ENCODE data around the gene LRP1.

The LRP1 gene

DNA sequence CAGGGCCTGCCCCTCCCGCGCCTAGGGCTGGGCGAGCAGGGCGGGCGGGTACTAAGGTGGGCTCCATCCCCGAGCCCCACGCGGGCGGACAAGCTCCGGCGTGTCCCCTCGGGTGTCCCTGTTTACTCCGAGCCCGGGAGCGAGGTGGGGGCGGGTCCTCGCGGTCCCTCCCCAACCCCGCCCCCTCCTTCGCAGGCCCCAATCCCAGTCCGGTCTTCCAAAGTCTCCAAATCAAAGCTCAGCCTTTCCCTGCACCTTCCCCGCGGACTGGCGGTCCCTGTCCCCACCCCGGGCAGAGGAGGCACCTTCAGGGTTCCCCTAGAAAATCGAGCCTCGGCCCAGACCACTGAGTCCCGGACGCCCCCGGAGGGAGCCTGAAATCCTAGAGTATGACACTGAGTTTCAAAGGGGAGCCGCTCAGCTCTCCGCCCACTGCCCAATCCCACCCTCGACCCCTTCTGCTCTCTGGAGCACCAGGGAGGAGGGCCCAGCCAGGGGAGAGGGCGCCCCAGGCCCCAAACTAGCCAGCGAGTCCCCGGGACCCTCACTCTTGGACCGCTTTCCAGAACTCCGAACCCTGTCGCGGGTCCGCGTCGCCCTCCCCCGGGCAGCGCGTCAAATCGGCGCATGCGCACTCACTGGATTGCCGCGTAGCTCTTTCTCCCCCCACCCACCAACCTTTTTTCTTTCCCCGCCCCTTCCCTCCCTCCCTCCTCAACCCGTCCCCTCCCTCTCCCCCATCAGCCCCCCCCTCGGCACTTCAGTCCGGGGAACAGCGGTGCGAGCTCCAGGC lies at the start of gene LRP1:
TSS of gene LRP1 (plus strand) at position 758 of the 793 bp plus-strand sequence. CDS start 482 bp downstream, outside the sequence.
- DNase-seq (ENCODE audit: low spot score): peak; percentile 70
- H3K27me3 Mint-ChIP-seq (ENCODE audit: low read depth): peaks cover 51% of the 10 kb centered on the region
- peaks cover 17% of the 10 kb centered on the region for H3K4me1 Mint-ChIP-seq (ENCODE audit: low read depth)
- H3K27ac Mint-ChIP-seq: no peak within 1 kb of the TSS
- peak within 1 kb of the TSS; percentile 82 for H3K4me3 Mint-ChIP-seq
- H3K36me3 Mint-ChIP-seq (ENCODE audit: low read depth): peaks cover 6% of the 10 kb centered on the region
- H3K9me3 Mint-ChIP-seq: peaks cover 14% of the 10 kb centered on the region

DNA sequence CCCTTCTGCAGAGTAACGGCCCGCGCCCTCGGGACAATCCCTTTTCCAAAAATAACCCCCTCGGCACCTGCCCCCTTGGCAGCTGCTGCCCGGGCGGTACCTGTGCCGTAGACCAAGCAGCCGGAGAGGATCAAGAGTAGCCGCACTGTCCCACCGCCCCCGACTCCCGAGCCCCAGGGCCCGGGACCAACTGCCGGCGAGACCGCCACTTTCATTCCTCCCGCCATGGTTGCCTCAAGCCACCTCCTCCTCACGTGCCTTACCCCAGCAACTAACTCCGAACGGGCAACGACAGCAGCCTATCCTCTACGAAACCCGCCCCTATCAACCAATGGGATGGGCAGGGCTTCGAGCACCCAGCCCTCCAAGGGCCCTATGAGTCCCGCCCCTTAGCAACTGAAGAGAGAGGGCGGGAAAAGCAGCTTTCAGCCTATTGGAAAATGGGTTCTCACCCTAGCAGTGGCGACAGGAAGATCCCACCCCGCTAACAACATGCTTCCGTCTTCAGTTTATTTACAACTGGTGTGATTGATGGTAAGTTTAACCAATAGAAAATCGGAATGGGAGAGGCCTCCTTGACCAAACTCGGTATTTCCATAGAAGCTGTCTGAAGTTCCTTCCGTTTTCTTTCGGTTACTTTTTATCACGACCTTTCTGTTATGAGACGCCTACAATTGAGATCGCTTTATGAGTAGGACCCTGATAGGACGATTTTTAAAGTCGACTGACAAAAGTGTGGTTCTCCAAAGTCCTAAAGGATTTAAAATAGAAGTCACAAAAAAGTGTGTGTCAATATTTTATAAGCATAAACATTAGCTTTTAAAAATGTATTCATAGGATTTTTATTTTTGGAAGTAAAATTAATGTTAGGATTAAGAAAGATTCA lies 49.5 kb upstream of the LRP1 start, which contains the start of gene NEMP1:
TSS of gene NEMP1 (minus strand) at position 273 of the 886 bp plus-strand sequence. CDS start at position 227, 46 bp downstream.
- DNase-seq (ENCODE audit: low spot score): peak; percentile 97
- Mint-ChIP-seq H3K9me3 (no peaks in the 10 kb centered on the region), H3K27me3 (ENCODE audit: low read depth) (no peaks in the 10 kb centered on the region), H3K27ac (peak within 1 kb of the TSS; percentile 98), H3K4me3 (peak within 1 kb of the TSS; percentile 99), H3K4me1 (ENCODE audit: low read depth) (peaks cover 18% of the 10 kb centered on the region), H3K36me3 (ENCODE audit: low read depth) (peaks cover 13% of the 10 kb centered on the region)

DNA sequence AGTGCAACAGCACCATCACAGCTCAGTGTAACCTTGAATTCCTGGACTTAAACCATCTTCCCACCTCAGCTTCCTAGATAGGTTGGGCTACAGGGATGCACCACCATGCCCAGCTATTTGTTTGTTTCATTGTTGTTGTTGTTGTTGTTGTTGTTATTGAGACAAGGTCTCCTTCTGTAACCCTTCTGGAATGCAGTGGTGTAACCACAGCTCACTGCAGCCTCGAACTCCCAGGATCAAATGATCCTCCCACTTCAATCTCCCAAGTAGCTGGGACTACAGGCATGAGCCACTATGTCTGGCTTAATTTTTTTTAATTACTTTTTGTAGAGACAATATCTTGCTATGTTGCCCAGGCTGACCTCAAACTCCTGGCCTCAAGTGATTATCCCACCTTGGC lies 48.5 kb upstream of the LRP1 start:
- no peak for DNase-seq (ENCODE audit: low spot score)
- H3K36me3 Mint-ChIP-seq (ENCODE audit: low read depth): peaks cover 13% of the 10 kb centered on the region
- peaks cover 16% of the 10 kb centered on the region for H3K4me1 Mint-ChIP-seq (ENCODE audit: low read depth)
- H3K27ac Mint-ChIP-seq: peak overlapping the region; percentile 98
- peak overlapping the region; percentile 99 for H3K4me3 Mint-ChIP-seq
- no peaks in the 10 kb centered on the region for H3K9me3 Mint-ChIP-seq
- no peaks in the 10 kb centered on the region for H3K27me3 Mint-ChIP-seq (ENCODE audit: low read depth)

DNA sequence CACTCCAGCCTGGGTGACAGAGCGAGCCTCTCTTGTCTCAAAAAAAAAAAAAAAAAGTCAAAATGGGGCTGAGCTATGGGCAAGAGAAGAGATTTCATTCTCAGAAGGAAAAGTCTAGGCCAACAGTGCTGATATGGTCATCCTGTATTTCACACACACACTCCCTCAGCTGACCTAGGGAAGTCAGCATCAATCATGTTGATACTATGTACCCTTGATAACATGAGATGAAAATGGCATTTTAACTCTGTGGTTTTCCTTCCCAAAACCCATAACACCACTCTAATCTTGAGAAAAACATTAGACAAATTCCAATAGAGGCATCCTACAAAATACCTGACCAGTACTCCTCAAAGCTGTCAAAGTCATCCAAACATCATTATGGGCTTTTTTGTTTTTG lies 47.4 kb upstream of the LRP1 start:
- peaks cover 26% of the 10 kb centered on the region for H3K4me1 Mint-ChIP-seq (ENCODE audit: low read depth)
- H3K27me3 Mint-ChIP-seq (ENCODE audit: low read depth): no peaks in the 10 kb centered on the region
- H3K4me3 Mint-ChIP-seq: no peak overlapping the region
- H3K27ac Mint-ChIP-seq: no peak overlapping the region
- no peaks in the 10 kb centered on the region for H3K9me3 Mint-ChIP-seq
- DNase-seq (ENCODE audit: low spot score): no peak
- peaks cover 13% of the 10 kb centered on the region for H3K36me3 Mint-ChIP-seq (ENCODE audit: low read depth)

GRCh38 chr12:57085999-57086492 lies 42.2 kb upstream of the LRP1 start:
- Mint-ChIP-seq H3K27ac (peak overlapping the region; percentile 91), H3K27me3 (ENCODE audit: low read depth) (no peaks in the 10 kb centered on the region), H3K4me3 (peak overlapping the region; percentile 91), H3K9me3 (no peaks in the 10 kb centered on the region), H3K4me1 (ENCODE audit: low read depth) (peaks cover 37% of the 10 kb centered on the region), H3K36me3 (ENCODE audit: low read depth) (peaks cover 5% of the 10 kb centered on the region)
- peak; percentile 55 for DNase-seq (ENCODE audit: low spot score)

DNA sequence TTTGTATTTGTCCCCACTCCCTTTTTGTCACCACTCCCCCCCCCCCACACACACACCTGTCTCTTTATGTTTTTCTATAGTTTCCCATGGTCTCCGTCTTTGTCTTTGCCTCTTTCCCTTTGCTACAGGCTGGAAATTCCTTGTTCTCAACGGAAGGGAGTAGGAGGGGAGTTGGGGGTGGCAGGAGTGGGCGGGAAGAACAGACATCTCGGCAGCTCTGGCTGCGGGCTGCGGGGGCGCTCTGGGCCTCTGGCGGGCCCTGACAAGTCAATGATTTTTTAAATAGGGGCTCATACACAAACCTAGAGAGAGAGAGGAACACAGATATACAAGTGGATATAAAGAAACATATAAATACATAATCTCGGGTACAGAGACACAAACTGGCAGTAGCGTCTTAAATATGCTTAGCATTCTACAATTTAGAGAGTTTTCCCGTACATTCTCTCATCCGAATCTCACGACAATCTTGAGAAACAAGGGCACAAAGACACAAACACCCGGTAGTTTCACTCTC lies 41.7 kb upstream of the LRP1 start:
- peak overlapping the region; percentile 91 for H3K4me3 Mint-ChIP-seq
- H3K9me3 Mint-ChIP-seq: no peaks in the 10 kb centered on the region
- H3K27me3 Mint-ChIP-seq (ENCODE audit: low read depth): no peaks in the 10 kb centered on the region
- peak overlapping the region; percentile 91 for H3K27ac Mint-ChIP-seq
- peaks cover 5% of the 10 kb centered on the region for H3K36me3 Mint-ChIP-seq (ENCODE audit: low read depth)
- peaks cover 38% of the 10 kb centered on the region for H3K4me1 Mint-ChIP-seq (ENCODE audit: low read depth)
- DNase-seq (ENCODE audit: low spot score): peak; percentile 70

DNA sequence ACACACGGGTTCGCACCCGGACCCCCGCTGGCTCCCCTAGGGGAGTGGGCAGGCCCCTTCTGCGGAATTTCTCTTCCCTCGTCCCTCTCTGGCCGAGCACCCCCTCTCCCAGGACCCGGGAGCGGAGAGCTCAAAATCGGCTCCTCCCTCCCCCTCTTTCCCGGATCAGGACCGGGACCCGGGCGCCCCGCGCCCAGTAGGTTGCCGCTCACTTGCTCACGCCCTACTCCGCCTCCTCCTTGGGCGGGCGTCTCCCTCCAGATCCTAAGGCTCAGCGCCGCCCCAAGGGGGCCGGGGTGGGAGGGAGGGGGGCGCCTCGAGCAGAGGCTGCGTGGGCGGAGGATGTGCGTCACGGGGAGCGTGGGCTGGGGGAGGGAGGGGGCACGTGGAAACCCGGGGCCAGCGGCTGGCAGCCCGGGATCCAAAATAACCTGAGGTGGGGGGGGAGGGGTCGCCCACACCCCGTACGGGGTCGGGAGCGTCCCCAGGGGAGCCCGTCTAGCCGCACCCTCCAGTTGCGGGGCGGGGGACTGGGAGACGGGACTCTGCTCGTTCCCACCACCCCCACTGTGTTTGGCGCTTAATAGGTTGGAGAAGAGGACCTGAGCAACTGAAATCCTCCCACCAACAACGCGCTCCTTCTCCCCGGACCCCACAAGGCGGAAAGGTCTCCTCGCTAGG lies 41.1 kb upstream of the LRP1 start:
- Mint-ChIP-seq H3K4me3 (peak overlapping the region; percentile 91), H3K9me3 (no peaks in the 10 kb centered on the region), H3K27ac (peak overlapping the region; percentile 94), H3K4me1 (ENCODE audit: low read depth) (peaks cover 40% of the 10 kb centered on the region), H3K36me3 (ENCODE audit: low read depth) (peaks cover 9% of the 10 kb centered on the region), H3K27me3 (ENCODE audit: low read depth) (no peaks in the 10 kb centered on the region)
- peak; percentile 79 for DNase-seq (ENCODE audit: low spot score)

DNA sequence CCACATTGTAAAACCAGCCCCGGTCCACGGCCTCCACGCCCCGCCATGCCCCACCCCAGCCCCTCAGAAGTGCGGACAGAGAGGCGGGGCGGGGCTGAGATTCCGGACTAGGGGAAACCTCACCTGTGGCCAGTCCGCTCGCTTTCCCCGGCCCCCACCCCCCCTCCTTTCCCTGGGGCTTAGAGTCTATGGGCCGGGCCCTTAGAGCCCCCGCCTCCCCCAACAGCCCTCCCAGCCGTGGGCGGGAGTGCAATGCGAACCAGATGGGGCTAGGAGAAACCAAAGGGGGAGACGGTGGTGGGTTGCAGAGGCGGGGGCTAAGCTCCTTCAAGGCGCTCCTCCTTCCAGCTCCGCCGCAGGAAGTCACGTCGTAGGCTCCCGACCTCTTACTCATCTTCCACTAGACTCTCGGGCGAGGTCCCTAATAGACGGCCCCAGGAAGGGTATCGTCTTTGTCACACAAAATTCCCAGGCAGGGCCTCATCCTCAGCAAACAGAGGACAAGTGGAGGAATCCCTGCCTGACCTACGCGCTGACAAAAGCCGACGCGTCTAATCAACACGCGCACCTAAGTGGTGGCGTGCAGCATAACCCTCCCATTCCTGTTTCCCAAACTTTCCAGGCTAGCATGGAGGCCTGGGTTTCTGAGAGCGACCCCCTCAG lies 40.5 kb upstream of the LRP1 start:
- peaks cover 15% of the 10 kb centered on the region for H3K36me3 Mint-ChIP-seq (ENCODE audit: low read depth)
- H3K27ac Mint-ChIP-seq: peak overlapping the region; percentile 94
- H3K27me3 Mint-ChIP-seq (ENCODE audit: low read depth): no peaks in the 10 kb centered on the region
- peak overlapping the region; percentile 89 for H3K4me3 Mint-ChIP-seq
- H3K4me1 Mint-ChIP-seq (ENCODE audit: low read depth): peaks cover 45% of the 10 kb centered on the region
- peak; percentile 87 for DNase-seq (ENCODE audit: low spot score)
- H3K9me3 Mint-ChIP-seq: no peaks in the 10 kb centered on the region

DNA sequence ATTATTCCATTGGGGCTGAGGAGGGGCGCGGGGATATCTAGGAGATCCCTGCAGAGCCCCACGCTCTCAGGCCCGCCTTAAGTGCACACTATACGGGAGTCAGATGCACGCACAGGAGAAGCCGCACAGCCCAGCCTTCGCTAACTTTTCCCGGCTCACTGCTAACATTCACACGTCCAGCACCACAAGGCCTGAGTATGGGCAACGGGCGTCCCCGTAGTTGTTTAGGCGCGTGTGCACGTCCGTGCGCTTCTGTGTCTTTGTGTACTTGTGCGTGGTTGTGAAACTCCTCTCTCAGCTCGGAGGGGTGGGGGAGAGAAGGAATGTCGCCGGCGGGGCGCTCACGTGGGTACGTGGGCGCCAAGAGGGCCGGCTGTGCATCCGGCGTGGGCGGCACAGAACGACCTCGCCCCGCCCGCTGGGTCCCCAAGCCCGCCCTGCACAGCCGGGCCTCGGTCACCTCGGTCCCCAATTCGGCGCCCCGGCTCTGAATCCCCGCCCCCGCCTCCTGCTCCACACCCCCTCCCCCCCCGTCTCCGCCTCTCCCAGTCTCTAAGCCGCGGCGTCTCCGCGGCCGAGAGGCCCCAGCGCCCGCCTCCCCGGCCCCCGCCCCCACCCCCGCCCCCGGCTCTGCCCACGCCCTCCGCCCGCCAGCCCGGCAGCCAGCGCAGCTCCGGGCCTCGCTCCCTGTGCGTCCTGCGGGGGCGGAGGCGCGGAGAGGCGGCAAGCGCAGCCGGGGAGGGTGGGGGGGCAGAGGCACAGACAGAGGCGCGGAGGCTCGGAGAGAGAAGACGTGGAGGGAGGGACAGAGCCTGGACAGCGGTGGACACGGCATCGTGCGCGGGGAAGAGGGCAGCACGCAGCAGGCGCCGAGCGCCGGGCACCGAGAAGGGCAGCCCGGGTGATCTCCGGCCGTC lies 39.7 kb upstream of the LRP1 start, which contains the start of gene NAB2:
TSS of gene NAB2 (plus strand) at position 761 of the 917 bp plus-strand sequence. CDS start 158 bp downstream, outside the sequence.
- Mint-ChIP-seq H3K27ac (peak within 1 kb of the TSS; percentile 94), H3K36me3 (ENCODE audit: low read depth) (peaks cover 18% of the 10 kb centered on the region), H3K27me3 (ENCODE audit: low read depth) (no peaks in the 10 kb centered on the region), H3K4me1 (ENCODE audit: low read depth) (peaks cover 51% of the 10 kb centered on the region), H3K9me3 (no peaks in the 10 kb centered on the region), H3K4me3 (peak within 1 kb of the TSS; percentile 95)
- peak; percentile 87 for DNase-seq (ENCODE audit: low spot score)

DNA sequence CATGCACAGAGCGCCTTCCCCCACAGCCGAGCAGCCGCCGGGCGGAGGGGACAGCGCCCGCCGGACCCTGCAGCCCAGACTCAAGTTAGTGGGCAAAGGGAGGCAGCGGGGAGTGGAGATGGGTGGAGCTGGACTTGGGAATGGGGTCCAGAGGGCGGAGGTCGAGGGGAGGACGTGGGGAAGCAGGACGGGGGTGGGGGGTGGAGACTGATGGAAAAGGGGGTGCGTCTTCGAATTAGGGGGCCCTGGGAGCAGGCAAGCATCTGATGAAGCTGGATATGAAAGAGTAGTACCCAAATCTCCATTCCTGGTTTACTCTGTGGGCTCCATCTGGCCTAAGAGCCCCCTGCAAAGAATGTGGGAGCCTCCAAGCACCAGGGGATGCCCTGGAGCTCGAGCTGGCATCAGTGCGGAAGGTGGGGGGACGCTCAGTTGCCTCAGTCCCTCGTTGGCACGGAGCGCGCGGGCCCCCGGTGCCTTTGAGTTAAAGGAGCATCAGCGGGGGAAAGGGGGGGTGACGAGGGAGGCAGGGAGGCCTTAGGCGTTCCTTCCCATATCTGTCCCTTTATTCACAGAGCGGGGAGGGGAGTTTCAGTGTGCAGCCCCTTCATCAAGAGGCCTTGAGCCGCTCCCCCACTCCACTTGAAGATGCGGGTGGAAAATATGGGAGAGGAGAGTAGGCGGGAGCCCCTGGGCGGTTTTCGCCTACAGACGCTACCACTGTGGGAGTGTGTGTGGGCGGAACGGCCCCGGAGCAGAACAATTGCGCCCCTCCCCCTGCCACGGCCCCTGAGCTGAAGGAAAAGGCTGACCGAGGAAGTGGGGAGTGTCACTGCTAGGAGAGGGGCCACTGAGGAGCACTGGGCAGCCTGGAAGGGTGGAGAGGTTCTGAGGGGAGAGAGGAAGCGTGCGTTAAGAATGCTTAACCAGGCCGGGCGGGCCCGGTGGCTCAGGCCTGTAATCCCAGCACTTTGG lies 38.7 kb upstream of the LRP1 start:
- DNase-seq (ENCODE audit: low spot score): peak; percentile 67
- Mint-ChIP-seq H3K36me3 (ENCODE audit: low read depth) (peaks cover 18% of the 10 kb centered on the region), H3K27me3 (ENCODE audit: low read depth) (no peaks in the 10 kb centered on the region), H3K9me3 (no peaks in the 10 kb centered on the region), H3K4me1 (ENCODE audit: low read depth) (peaks cover 56% of the 10 kb centered on the region), H3K4me3 (peak overlapping the region; percentile 95), H3K27ac (peak overlapping the region; percentile 82)

DNA sequence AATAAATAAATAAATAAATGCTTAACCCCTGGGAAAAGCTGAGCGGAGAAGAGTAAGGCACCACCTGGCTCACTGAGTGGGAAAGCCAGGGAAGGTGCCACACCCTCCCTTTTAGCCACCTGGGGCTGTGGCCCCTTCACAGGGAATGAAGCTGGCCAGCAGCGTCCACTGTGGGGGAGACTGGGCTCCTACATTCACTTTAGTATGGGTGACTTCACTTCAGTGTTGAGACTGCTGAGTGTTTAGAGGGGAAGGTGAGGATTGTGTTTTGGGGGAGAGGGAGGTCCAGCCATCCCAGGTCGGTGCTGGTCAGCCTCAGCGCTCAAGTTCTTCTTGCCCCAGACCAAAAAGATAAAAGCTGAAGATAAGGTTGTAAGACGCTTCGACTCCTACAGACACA lies 37.8 kb upstream of the LRP1 start:
- peaks cover 54% of the 10 kb centered on the region for H3K4me1 Mint-ChIP-seq (ENCODE audit: low read depth)

More for the DNA sequence above, 37.8 kb upstream of the LRP1 start:
- no peak for DNase-seq (ENCODE audit: low spot score)
- Mint-ChIP-seq H3K27ac (no peak overlapping the region), H3K9me3 (no peaks in the 10 kb centered on the region), H3K36me3 (ENCODE audit: low read depth) (peaks cover 21% of the 10 kb centered on the region), H3K4me3 (peak overlapping the region; percentile 56), H3K27me3 (ENCODE audit: low read depth) (no peaks in the 10 kb centered on the region)
